Measurements from ENCODE around the gene VPS35L. TPM values are rescaled to one million over a fixed set of nuclear protein-coding genes. Genes with fewer than 3 reads are reported as not detected.

Gene VPS35L
- total and polyA plus RNA-seq, 4 donors, result 27.4 to 65.4 (median 47.1) TPM

GRCh38 chr16:19642501-19642900, 87.0 kb downstream of the VPS35L start:
- H3K36me3 ChIP-seq (ENCODE audit: control insufficient read depth in 4 of 4, insufficient read depth in 4 of 4, low read length in 4 of 4), result peaks cover 3 to 24% (median 12%) of the 10 kb centered on the region in 4 donors
- H3K27ac ChIP-seq (ENCODE audit: low read depth in 1 of 2, low read length in 1 of 2), result no peak overlapping the region
- H3K9ac ChIP-seq (ENCODE audit: insufficient read depth in 1 of 2, low read length in 2 of 2), result no peak overlapping the region
- WGBS, 2 donors, result 96 to 99% methylated on average over 4 of the region's 4 CpGs
- ATAC-seq (ENCODE audit: insufficient read depth, low FRiP score) (no peak), DNase-seq (no peak)
- H3K4me1 ChIP-seq (ENCODE audit: control insufficient read depth in 5 of 5, insufficient read depth in 5 of 5, low read length in 5 of 5), result no peaks in the 10 kb centered on the region
- no peak for TF ChIP-seq CTCF (IDR thresholded peaks at IDR 0.05; ENCODE audit: control extremely low read depth, extremely low read depth)
- no peaks in the 10 kb centered on the region for H3K9me3 ChIP-seq (ENCODE audit: control insufficient read depth in 4 of 4, insufficient read depth in 3 of 4, low read length in 3 of 4)
- no peaks in the 10 kb centered on the region for H3K27me3 ChIP-seq (ENCODE audit: control insufficient read depth in 3 of 3, insufficient read depth in 3 of 3, low read length in 2 of 3)
- H3K4me3 ChIP-seq, result no peak overlapping the region

- WGBS, 2 donors, result 79 to 92% methylated on average over 4 of the region's 4 CpGs
- H3K9me3 ChIP-seq (ENCODE audit: control insufficient read depth in 4 of 4, insufficient read depth in 3 of 4, low read length in 3 of 4), result no peaks in the 10 kb centered on the region
- ATAC-seq (ENCODE audit: insufficient read depth, low FRiP score) (no peak), DNase-seq (peak in 1 of 3 donors; percentile 8)
- H3K9ac ChIP-seq (ENCODE audit: insufficient read depth in 1 of 2, low read length in 2 of 2), result no peak overlapping the region
- H3K36me3 ChIP-seq (ENCODE audit: control insufficient read depth in 4 of 4, insufficient read depth in 4 of 4, low read length in 4 of 4), result peaks cover 0 to 26% (median 11%) of the 10 kb centered on the region in 4 donors
- TF ChIP-seq CTCF (IDR thresholded peaks at IDR 0.05; ENCODE audit: control extremely low read depth, extremely low read depth), result no peak
- H3K4me1 ChIP-seq (ENCODE audit: control insufficient read depth in 5 of 5, insufficient read depth in 5 of 5, low read length in 5 of 5), result no peaks in the 10 kb centered on the region
- no peaks in the 10 kb centered on the region for H3K27me3 ChIP-seq (ENCODE audit: control insufficient read depth in 3 of 3, insufficient read depth in 3 of 3, low read length in 2 of 3)
- H3K27ac ChIP-seq (ENCODE audit: low read depth in 1 of 2, low read length in 1 of 2), result no peak overlapping the region
- no peak overlapping the region for H3K4me3 ChIP-seq
Observed at GRCh38 chr16:19644877-19645276, 89.4 kb downstream of the VPS35L start.

- ATAC-seq (ENCODE audit: insufficient read depth, low FRiP score) (no peak), DNase-seq (no peak)
- H3K9me3 ChIP-seq (ENCODE audit: control insufficient read depth in 4 of 4, insufficient read depth in 3 of 4, low read length in 3 of 4), result no peaks in the 10 kb centered on the region
- WGBS, 2 donors, result 90 to 93% methylated on average over 7 of the region's 7 CpGs
- no peak overlapping the region for H3K4me3 ChIP-seq
- H3K9ac ChIP-seq (ENCODE audit: insufficient read depth in 1 of 2, low read length in 2 of 2), result no peak overlapping the region
- TF ChIP-seq CTCF (IDR thresholded peaks at IDR 0.05; ENCODE audit: control extremely low read depth, extremely low read depth), result no peak
- H3K4me1 ChIP-seq (ENCODE audit: control insufficient read depth in 5 of 5, insufficient read depth in 5 of 5, low read length in 5 of 5), result no peaks in the 10 kb centered on the region
- H3K27ac ChIP-seq (ENCODE audit: low read depth in 1 of 2, low read length in 1 of 2), result no peak overlapping the region
- H3K27me3 ChIP-seq (ENCODE audit: control insufficient read depth in 3 of 3, insufficient read depth in 3 of 3, low read length in 2 of 3), result no peaks in the 10 kb centered on the region
- peaks cover 0 to 23% (median 11%) of the 10 kb centered on the region in 4 donors for H3K36me3 ChIP-seq (ENCODE audit: control insufficient read depth in 4 of 4, insufficient read depth in 4 of 4, low read length in 4 of 4)
Observed at GRCh38 chr16:19645557-19645981, 90.1 kb downstream of the VPS35L start.

- WGBS, 2 donors, result 93 to 94% methylated on average over 3 of the region's 3 CpGs
- Histone ChIP-seq H3K27me3 (ENCODE audit: control insufficient read depth in 3 of 3, insufficient read depth in 3 of 3, low read length in 2 of 3) (no peaks in the 10 kb centered on the region), H3K4me3 (no peak overlapping the region), H3K36me3 (ENCODE audit: control insufficient read depth in 4 of 4, insufficient read depth in 4 of 4, low read length in 4 of 4) (peaks cover 16 to 38% (median 32%) of the 10 kb centered on the region in 4 donors), H3K9ac (ENCODE audit: insufficient read depth in 1 of 2, low read length in 2 of 2) (no peak overlapping the region), H3K27ac (ENCODE audit: low read depth in 1 of 2, low read length in 1 of 2) (no peak overlapping the region), H3K4me1 (ENCODE audit: control insufficient read depth in 5 of 5, insufficient read depth in 5 of 5, low read length in 5 of 5) (no peaks in the 10 kb centered on the region), H3K9me3 (ENCODE audit: control insufficient read depth in 4 of 4, insufficient read depth in 3 of 4, low read length in 3 of 4) (peaks cover 0 to 3% (median 0%) of the 10 kb centered on the region in 4 donors)
- TF ChIP-seq CTCF (IDR thresholded peaks at IDR 0.05; ENCODE audit: control extremely low read depth, extremely low read depth), result no peak
- ATAC-seq (ENCODE audit: insufficient read depth, low FRiP score), result no peak
- DNase-seq, result no peak
Observed at GRCh38 chr16:19649980-19650379, 94.5 kb downstream of the VPS35L start.
